Small intestine (tissue), 7 donors: Measurements from ENCODE around the gene RAD51B. TPM values are rescaled to one million over a fixed set of nuclear protein-coding genes. Genes with fewer than 3 reads are reported as not detected.

Experiments used
- DNase-seq, 2 donors: peaks; one replicate each; pipeline versions ENCODE4 v3.0.0 to v3.0.0-alpha.2; 2013
- FAIRE-seq: peaks from 2 replicates; lab custom pipeline; 2012; peaks lifted over from hg19 to GRCh38; lab: Jason Lieb, UNC
- H3K27ac ChIP-seq, 3 donors: one replicate each; pipeline ENCODE4 v1.5.1; 2013; ENCODE audit warnings: low read length in 2 of 3, mild to moderate bottlenecking in 2 of 3, control low read depth in 1 of 3, inconsistent platforms in 1 of 3, low read depth in 1 of 3, moderate library complexity in 1 of 3
- H3K27me3 ChIP-seq, 3 donors: one replicate each; pipeline ENCODE4 v1.6.1; 2013; ENCODE audit warnings: low read length in 3 of 3, inconsistent platforms in 1 of 3; ENCODE audit not compliant: control insufficient read depth in 3 of 3, insufficient read depth in 3 of 3
- H3K36me3 ChIP-seq, 3 donors: one replicate each; pipeline ENCODE4 v1.6.1; 2013; ENCODE audit warnings: low read length in 3 of 3, inconsistent platforms in 1 of 3, low read depth in 1 of 3, mild to moderate bottlenecking in 1 of 3, moderate library complexity in 1 of 3; ENCODE audit not compliant: control insufficient read depth in 3 of 3, insufficient read depth in 2 of 3
- H3K4me1 ChIP-seq, 3 donors: one replicate each; pipeline ENCODE4 v1.6.1; 2013; ENCODE audit warnings: low read length in 2 of 3, inconsistent platforms in 1 of 3, low read depth in 1 of 3, mild to moderate bottlenecking in 1 of 3, moderate library complexity in 1 of 3; ENCODE audit not compliant: control insufficient read depth in 3 of 3, insufficient read depth in 2 of 3
- H3K4me3 ChIP-seq, 3 donors: one replicate each; pipeline ENCODE4 v1.5.1; 2013; ENCODE audit warnings: low read length in 3 of 3, control low read depth in 1 of 3, inconsistent platforms in 1 of 3, low read depth in 1 of 3, mild to moderate bottlenecking in 1 of 3, moderate library complexity in 1 of 3
- H3K9me3 ChIP-seq, 2 donors: one replicate each; pipeline ENCODE4 v1.6.1; 2013; ENCODE audit warnings: low read depth in 1 of 2, low read length in 1 of 2; ENCODE audit not compliant: control insufficient read depth in 2 of 2, insufficient read depth in 1 of 2
- WGBS, 3 donors: extraction: QIAGEN DNeasy Blood & Tissue Kit; methylation state at CpG; one replicate each; pipeline ENCODE4 v1.1.7; 2013; 5-methylcytosine and 5-hydroxymethylcytosine counted together
- polyA plus RNA-seq, 4 donors: library from polyadenylated mRNA; stranded (reverse) in 3 of 4; unstranded in 1 of 4; fragments of 200-250 nt in 3 of 4; fragments of 120-200 nt in 1 of 4; gene quantifications; one replicate each; pipeline versions ENCODE4 v1.2.1 to v1.2.3, GENCODE V29; 2013
- donor health status: healthy with polysubstance abuse.
- donor health status: control.
- donor health status: control.
- donor health status: Bipolar disorder and iron deficiency.
- donor health status: healthy.

Gene RAD51B
- polyA plus RNA-seq, 4 donors, result 1.1 to 9.0 (median 4.1) TPM

- FAIRE-seq (no peak), DNase-seq (peak in 1 of 2 donors; percentile 70)
- no peaks in the 10 kb centered on the region for H3K36me3 ChIP-seq
- H3K4me1 ChIP-seq, result peaks cover 7 to 64% (median 29%) of the 10 kb centered on the region in 3 donors
- H3K27me3 ChIP-seq, result no peaks in the 10 kb centered on the region
- H3K27ac ChIP-seq, result peak overlapping the region in 2 of 3 donors; percentile 40 to 80
- H3K4me3 ChIP-seq, result no peak overlapping the region
- WGBS, 3 donors, result 33 to 45% (median 39%) methylated on average over 3 of the region's 3 CpGs
- H3K9me3 ChIP-seq, result no peaks in the 10 kb centered on the region
Observed at GRCh38 chr14:68249661-68250451, 430.3 kb downstream of the RAD51B start.

GRCh38 chr14:68250927-68251768 lies 431.6 kb downstream of the RAD51B start:
- WGBS, 3 donors, result 68 to 83% (median 70%) methylated on average over 4 of the region's 4 CpGs
- no peaks in the 10 kb centered on the region for H3K27me3 ChIP-seq
- H3K9me3 ChIP-seq, result no peaks in the 10 kb centered on the region
- no peak for FAIRE-seq
- no peak overlapping the region for H3K4me3 ChIP-seq
- no peak for DNase-seq
- no peaks in the 10 kb centered on the region for H3K36me3 ChIP-seq
- peaks cover 2 to 57% (median 17%) of the 10 kb centered on the region in 3 donors for H3K4me1 ChIP-seq
- H3K27ac ChIP-seq, result peak overlapping the region in 2 of 3 donors; percentile 79 to 80

- H3K4me3 ChIP-seq, result no peak overlapping the region
- no peak overlapping the region for H3K27ac ChIP-seq
- no peaks in the 10 kb centered on the region for H3K9me3 ChIP-seq
- no peak for DNase-seq
- peaks cover 2 to 52% (median 12%) of the 10 kb centered on the region in 3 donors for H3K4me1 ChIP-seq
- FAIRE-seq, result no peak
- no peaks in the 10 kb centered on the region for H3K27me3 ChIP-seq
- no peaks in the 10 kb centered on the region for H3K36me3 ChIP-seq
- 82 to 86% (median 82%) methylated on average over 1 of the region's 1 CpG for WGBS, 3 donors
Observed at GRCh38 chr14:68251769-68252100, 432.2 kb downstream of the RAD51B start.

- Histone ChIP-seq H3K9me3 (no peaks in the 10 kb centered on the region), H3K4me1 (peaks cover under 1 to 39% (median 11%) of the 10 kb centered on the region in 3 donors)
- 78 to 87% (median 86%) methylated on average over 3 of the region's 3 CpGs for WGBS, 3 donors
Observed at GRCh38 chr14:68253160-68253780, 433.7 kb downstream of the RAD51B start.

GRCh38 chr14:68253878-68254528 lies 434.4 kb downstream of the RAD51B start:
- Histone ChIP-seq H3K4me3 (no peak overlapping the region), H3K27ac (no peak overlapping the region), H3K27me3 (no peaks in the 10 kb centered on the region), H3K36me3 (no peaks in the 10 kb centered on the region), H3K4me1 (peaks cover 0 to 31% (median 7%) of the 10 kb centered on the region in 3 donors), H3K9me3 (no peaks in the 10 kb centered on the region)
- WGBS, 3 donors, result 61 to 82% (median 81%) methylated on average over 2 of the region's 2 CpGs
- DNase-seq, result no peak
- no peak for FAIRE-seq

More at GRCh38 chr14:68253160-68253780, 433.7 kb downstream of the RAD51B start:
- H3K36me3 ChIP-seq, result no peaks in the 10 kb centered on the region
- no peak overlapping the region for H3K4me3 ChIP-seq
- no peak overlapping the region for H3K27ac ChIP-seq
- DNase-seq (no peak), FAIRE-seq (peak; percentile 76)
- H3K27me3 ChIP-seq, result no peaks in the 10 kb centered on the region

GRCh38 chr14:68254669-68255527 lies 435.3 kb downstream of the RAD51B start:
- no peak for DNase-seq
- Histone ChIP-seq H3K4me3 (no peak overlapping the region), H3K4me1 (peaks cover 0 to 23% (median 5%) of the 10 kb centered on the region in 3 donors), H3K27ac (no peak overlapping the region), H3K9me3 (no peaks in the 10 kb centered on the region), H3K36me3 (no peaks in the 10 kb centered on the region), H3K27me3 (no peaks in the 10 kb centered on the region)
- 91 to 98% (median 92%) methylated on average over 1 of the region's 1 CpG for WGBS, 3 donors
- FAIRE-seq, result peak; percentile 33

- Histone ChIP-seq H3K27me3 (no peaks in the 10 kb centered on the region), H3K9me3 (no peaks in the 10 kb centered on the region), H3K4me3 (no peak overlapping the region), H3K27ac (peak overlapping the region in 1 of 3 donors; percentile 20), H3K36me3 (no peaks in the 10 kb centered on the region), H3K4me1 (peaks cover 0 to 15% (median 6%) of the 10 kb centered on the region in 3 donors)
- 19 to 34% (median 29%) methylated on average over 1 of the region's 1 CpG for WGBS, 3 donors
- FAIRE-seq (no peak), DNase-seq (no peak)
Observed at GRCh38 chr14:68255693-68256178, 436.2 kb downstream of the RAD51B start.
